Esophagus muscularis mucosa (tissue), 4 donors: Measurements from ENCODE around the gene LRRC27. TPM values are rescaled to one million over a fixed set of nuclear protein-coding genes. Genes with fewer than 3 reads are reported as not detected.

ENCODE experiments used
- DNase-seq: peaks from one replicate; pipeline ENCODE4 v3.0.0-alpha.2; 2017; ENCODE audit errors: extremely low spot score
- H3K27ac ChIP-seq, 4 donors: fragments of 200-600 bp; sonication (generic); replicated peaks in 1 of 4; 1 replicate in 3 of 4; 2 replicates in 1 of 4; pipeline ENCODE4 v1.5.1; 2016 to 2019; ENCODE audit warnings: mild to moderate bottlenecking in 1 of 4
- H3K27me3 ChIP-seq, 4 donors: fragments of 200-600 bp; sonication (generic); one replicate each; pipeline versions ENCODE4 v1.5.1 to v1.6.0; 2016 to 2019
- H3K36me3 ChIP-seq, 4 donors: fragments of 200-600 bp; sonication (generic); one replicate each; pipeline ENCODE4 v1.5.1; 2016 to 2019
- H3K4me1 ChIP-seq, 4 donors: fragments of 200-600 bp; sonication (generic); one replicate each; pipeline ENCODE4 v1.5.1; 2016 to 2019
- H3K4me3 ChIP-seq, 4 donors: fragments of 200-600 bp; sonication (generic); 1 replicate in 2 of 4; 2 replicates in 2 of 4; pipeline ENCODE4 v1.5.1; 2016 to 2019; ENCODE audit warnings: mild to moderate bottlenecking in 4 of 4, moderate library complexity in 1 of 4
- H3K9me3 ChIP-seq, 4 donors: fragments of 200-600 bp; sonication (generic); 1 replicate in 3 of 4; 2 replicates in 1 of 4; pipeline ENCODE4 v1.5.1; 2016 to 2019
- EP300 ChIP-seq: sonication (generic); formaldehyde crosslinking; IDR thresholded peaks from one replicate; pipeline ENCODE4 v1.6.1; 2017; ENCODE audit warnings: antibody characterized with exemption
- POLR2A ChIP-seq: fragments of 450-650 bp; IDR thresholded peaks from one replicate; pipeline ENCODE4 v1.6.1; 2017; ENCODE audit warnings: antibody characterized with exemption, moderate library complexity, mild to moderate bottlenecking, low read depth
- POLR2AphosphoS5 ChIP-seq, 2 donors: sonication (generic); formaldehyde crosslinking; IDR thresholded peaks; one replicate each; pipeline ENCODE4 v1.6.1; 2017; ENCODE audit warnings: antibody characterized with exemption in 2 of 2
- WGBS: methylation state at CpG from one replicate; pipeline ENCODE4 v1.1.5; 2018; 5-methylcytosine and 5-hydroxymethylcytosine counted together
- intact Hi-C: fragments of 100-400 bp; cut with DNase I; formaldehyde crosslinking; loops from one replicate; pipeline ENCODE4 v1.15.1; 2023
- total RNA-seq, 4 donors: library from RNA; depleted of rRNA; stranded (reverse); fragments of >200 nt; gene quantifications; one replicate each; pipeline versions ENCODE4 v1.1.0 to v1.2.1, GENCODE V29; 2016
- TF ChIP-seq, protein P1 (sequence below), 3 experiments: fragments of 200-600 bp in 2 of 3; fragments of 450-650 bp in 1 of 3; sonication (generic) in 2 of 3; IDR thresholded peaks; one replicate each; pipeline ENCODE4 v1.5.1; 2017 to 2019; ENCODE audit warnings: antibody characterized with exemption in 3 of 3, mild to moderate bottlenecking in 2 of 3, moderate library complexity in 1 of 3

Gene LRRC27
- total RNA-seq, 4 donors from 2014 or later: 5.8 to 19.1 (median 9.5) TPM

DNA sequence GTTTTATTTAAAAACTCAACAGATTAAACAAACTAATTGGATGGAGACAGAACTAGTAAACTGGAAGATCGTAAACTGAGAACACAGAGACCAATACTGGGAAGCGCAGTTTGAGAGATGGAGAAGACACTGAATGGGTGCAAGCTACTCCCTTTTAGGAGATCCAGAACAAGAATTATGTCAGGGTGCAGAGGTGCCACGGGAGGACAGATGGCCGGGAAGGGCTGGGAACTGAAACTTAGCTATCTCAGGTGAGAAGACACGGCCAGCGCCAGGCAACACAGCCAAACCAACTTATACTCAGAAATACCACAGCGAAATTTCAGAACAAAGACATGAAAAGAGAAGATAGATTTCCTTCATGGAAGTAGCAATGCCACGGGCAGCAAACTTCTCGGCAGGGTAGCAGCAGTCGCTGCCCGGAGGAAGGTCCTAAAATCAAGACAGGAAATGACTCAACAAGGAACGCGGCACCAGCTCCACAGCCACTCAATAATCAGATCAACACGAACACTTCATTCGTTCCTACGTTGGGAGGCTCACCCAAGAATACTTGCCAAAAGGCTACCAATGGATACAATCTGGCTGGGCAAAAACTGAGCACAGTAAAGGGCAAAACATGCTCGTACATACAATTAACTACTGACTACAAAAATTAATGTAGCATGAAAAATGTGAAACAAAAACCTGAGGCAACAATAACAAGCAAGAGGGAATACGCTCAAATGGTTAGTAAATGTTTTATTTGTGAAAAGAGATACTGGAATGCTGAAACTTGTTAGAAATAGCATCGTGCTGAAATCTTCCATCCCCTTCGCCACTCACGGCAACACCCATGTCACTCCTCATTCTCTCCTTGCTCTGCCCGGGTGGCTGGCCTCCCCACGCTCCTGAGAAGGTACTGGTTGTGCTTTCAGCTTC is 2.2 kb upstream of the LRRC27 start:
- Histone ChIP-seq H3K27me3 (no peaks in the 10 kb centered on the region), H3K27ac (peak overlapping the region in 1 of 4 donors; percentile 53), H3K4me3 (peak overlapping the region; percentile 66 to 85 (median 72)), H3K36me3 (peaks cover 0 to 17% (median 2%) of the 10 kb centered on the region in 4 donors), H3K4me1 (peaks cover 27 to 43% (median 39%) of the 10 kb centered on the region in 4 donors), H3K9me3 (no peaks in the 10 kb centered on the region)
- DNase-seq: no peak
- intact Hi-C loops: loop anchor here (2.0 kb wide), 1 partner anchor 21 kb away; no protein-coding TSS in a partner anchor
- TF ChIP-seq POLR2AphosphoS5 (IDR thresholded peaks at IDR 0.05) (peak in 1 of 2 donors; percentile 38), POLR2A (no peak)
- 74% methylated on average over 23 of the region's 23 CpGs for WGBS

DNA sequence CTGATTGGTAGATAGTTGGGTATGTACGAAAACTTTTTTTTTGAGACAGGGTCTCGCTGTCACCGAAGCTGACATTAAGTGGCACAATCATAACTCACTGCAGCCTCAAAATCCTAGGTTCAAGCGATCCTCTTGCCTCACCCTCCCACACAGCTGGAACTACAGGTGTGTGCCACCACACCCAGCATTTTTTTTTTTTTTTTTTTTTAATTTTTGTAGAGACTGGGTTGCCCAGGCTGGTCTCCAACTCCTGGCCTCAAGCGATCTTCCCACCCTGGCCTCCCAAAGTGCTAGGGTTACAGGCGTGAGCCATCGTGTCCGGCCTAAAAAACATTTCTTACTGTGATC is 1.5 kb upstream of the LRRC27 start:
- peak overlapping the region in 1 of 4 donors; percentile 53 for H3K27ac ChIP-seq
- WGBS: 92% methylated on average over 8 of the region's 8 CpGs
- no peaks in the 10 kb centered on the region for H3K27me3 ChIP-seq
- intact Hi-C loops: loop anchor here (2.0 kb wide), 1 partner anchor 22 kb away; no protein-coding TSS in a partner anchor
- H3K4me1 ChIP-seq: peaks cover 27 to 43% (median 39%) of the 10 kb centered on the region in 4 donors
- H3K9me3 ChIP-seq: no peaks in the 10 kb centered on the region
- DNase-seq: no peak
- peaks cover 0 to 16% (median 2%) of the 10 kb centered on the region in 4 donors for H3K36me3 ChIP-seq
- H3K4me3 ChIP-seq: peak overlapping the region; percentile 66 to 85 (median 72)
- TF ChIP-seq, protein P1, sequence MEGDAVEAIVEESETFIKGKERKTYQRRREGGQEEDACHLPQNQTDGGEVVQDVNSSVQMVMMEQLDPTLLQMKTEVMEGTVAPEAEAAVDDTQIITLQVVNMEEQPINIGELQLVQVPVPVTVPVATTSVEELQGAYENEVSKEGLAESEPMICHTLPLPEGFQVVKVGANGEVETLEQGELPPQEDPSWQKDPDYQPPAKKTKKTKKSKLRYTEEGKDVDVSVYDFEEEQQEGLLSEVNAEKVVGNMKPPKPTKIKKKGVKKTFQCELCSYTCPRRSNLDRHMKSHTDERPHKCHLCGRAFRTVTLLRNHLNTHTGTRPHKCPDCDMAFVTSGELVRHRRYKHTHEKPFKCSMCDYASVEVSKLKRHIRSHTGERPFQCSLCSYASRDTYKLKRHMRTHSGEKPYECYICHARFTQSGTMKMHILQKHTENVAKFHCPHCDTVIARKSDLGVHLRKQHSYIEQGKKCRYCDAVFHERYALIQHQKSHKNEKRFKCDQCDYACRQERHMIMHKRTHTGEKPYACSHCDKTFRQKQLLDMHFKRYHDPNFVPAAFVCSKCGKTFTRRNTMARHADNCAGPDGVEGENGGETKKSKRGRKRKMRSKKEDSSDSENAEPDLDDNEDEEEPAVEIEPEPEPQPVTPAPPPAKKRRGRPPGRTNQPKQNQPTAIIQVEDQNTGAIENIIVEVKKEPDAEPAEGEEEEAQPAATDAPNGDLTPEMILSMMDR (IDR thresholded peaks at IDR 0.05): no peak
- no peak for TF ChIP-seq POLR2AphosphoS5 (IDR thresholded peaks at IDR 0.05)
- no peak for TF ChIP-seq POLR2A
- TF ChIP-seq EP300: no peak

DNA sequence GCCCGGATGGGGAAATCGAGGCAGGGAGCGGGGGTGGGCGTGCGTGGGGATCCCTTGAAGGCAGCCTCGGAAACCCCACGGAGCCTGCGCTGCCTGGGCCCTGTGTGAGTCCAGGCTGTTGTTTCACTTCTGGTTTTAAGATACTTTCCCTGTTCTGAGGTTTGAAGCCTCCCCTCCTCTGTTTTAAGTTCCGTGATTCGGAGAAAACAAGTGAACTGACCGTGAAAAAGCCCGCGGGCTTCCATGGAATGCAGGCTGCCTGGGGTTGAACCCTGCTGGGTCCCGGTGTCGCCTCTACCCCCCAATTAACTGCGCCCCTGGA is 401 bp downstream of the LRRC27 start:
- no peaks in the 10 kb centered on the region for H3K9me3 ChIP-seq
- peaks cover 30 to 49% (median 40%) of the 10 kb centered on the region in 4 donors for H3K4me1 ChIP-seq
- no peak for TF ChIP-seq POLR2A
- H3K27me3 ChIP-seq: no peaks in the 10 kb centered on the region
- intact Hi-C loops: no loop called here
- H3K36me3 ChIP-seq: peaks cover 0 to 10% (median 0%) of the 10 kb centered on the region in 4 donors
- H3K4me3 ChIP-seq: peak overlapping the region; percentile 66 to 85 (median 72)
- WGBS: 11% methylated on average over 14 of the region's 16 CpGs
- no peak for DNase-seq
- peak overlapping the region; percentile 76 to 90 (median 80) for H3K27ac ChIP-seq

DNA sequence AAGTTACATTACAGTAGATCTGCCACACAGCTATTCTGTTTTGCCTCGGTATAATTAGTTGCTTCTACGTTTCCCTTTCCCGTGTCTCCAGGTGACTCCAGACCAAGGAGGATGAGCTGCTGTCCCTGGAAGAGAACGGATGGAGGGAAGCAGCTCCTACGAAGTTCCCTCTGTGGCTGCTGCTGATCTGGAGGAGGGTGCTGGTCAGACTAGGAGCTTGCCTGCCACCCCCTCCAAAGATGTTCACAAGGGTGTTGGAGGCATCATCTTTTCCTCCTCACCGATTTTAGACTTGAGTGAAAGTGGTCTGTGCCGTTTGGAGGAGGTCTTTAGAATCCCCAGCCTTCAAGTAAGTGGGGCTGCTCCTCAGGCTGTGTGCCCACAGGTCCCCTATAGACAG is 1.4 kb downstream of the LRRC27 start:
- H3K9me3 ChIP-seq: no peaks in the 10 kb centered on the region
- no peak overlapping the region for H3K4me3 ChIP-seq
- no peak overlapping the region for H3K27ac ChIP-seq
- intact Hi-C loops: no loop called here
- TF ChIP-seq EP300 (no peak), POLR2AphosphoS5 (IDR thresholded peaks at IDR 0.05) (no peak), POLR2A (no peak)
- TF ChIP-seq, protein P1 (IDR thresholded peaks at IDR 0.05): no peak
- WGBS: 80% methylated on average over 7 of the region's 7 CpGs
- no peaks in the 10 kb centered on the region for H3K27me3 ChIP-seq
- peaks cover 30 to 48% (median 36%) of the 10 kb centered on the region in 4 donors for H3K4me1 ChIP-seq
- DNase-seq: no peak
- H3K36me3 ChIP-seq: peaks cover 0 to 17% (median 1%) of the 10 kb centered on the region in 4 donors

DNA sequence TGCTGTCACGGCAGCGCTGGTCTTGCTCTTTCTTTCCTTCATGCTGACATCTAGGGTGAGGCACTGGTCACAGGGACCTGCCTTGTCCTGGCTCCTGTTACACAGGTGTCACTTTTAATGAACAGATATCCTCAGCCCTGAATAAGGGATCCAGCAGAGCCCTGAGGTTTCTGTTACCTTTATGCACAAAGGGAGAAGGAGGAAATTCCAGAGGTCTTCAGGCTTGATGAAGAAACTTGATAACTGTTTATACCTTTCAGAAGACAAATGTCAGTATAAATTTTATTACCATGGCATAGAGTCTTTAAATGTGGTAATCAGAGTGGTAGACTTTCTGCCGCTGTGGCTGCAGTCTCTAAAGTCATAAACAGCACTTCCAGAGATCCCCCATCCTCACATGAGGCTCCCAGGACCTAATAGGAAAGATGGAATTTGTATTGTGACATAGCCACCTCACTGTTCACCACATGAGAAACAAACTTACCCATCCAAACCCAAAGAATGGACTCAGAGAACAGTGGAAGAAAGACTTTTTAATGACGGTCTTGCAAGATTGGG is 2.7 kb downstream of the LRRC27 start:
- H3K36me3 ChIP-seq: peaks cover 0 to 30% (median 8%) of the 10 kb centered on the region in 4 donors
- no peaks in the 10 kb centered on the region for H3K9me3 ChIP-seq
- H3K27ac ChIP-seq: no peak overlapping the region
- TF ChIP-seq POLR2A (no peak), EP300 (no peak), POLR2AphosphoS5 (IDR thresholded peaks at IDR 0.05) (no peak)
- TF ChIP-seq, protein P1 (IDR thresholded peaks at IDR 0.05): no peak
- no peak for DNase-seq
- H3K27me3 ChIP-seq: no peaks in the 10 kb centered on the region
- H3K4me1 ChIP-seq: peaks cover 21 to 35% (median 23%) of the 10 kb centered on the region in 4 donors
- no peak overlapping the region for H3K4me3 ChIP-seq
- WGBS: 94% methylated on average over 4 of the region's 4 CpGs
- intact Hi-C loops: no loop called here
